ENCODE measurements around the gene ZBED4. TPM values are rescaled to one million over a fixed set of nuclear protein-coding genes. Genes with fewer than 3 reads are reported as not detected.

Gene ZBED4
- total RNA-seq, 1 experiment from 2014 or later, result 29.2 TPM

DNA sequence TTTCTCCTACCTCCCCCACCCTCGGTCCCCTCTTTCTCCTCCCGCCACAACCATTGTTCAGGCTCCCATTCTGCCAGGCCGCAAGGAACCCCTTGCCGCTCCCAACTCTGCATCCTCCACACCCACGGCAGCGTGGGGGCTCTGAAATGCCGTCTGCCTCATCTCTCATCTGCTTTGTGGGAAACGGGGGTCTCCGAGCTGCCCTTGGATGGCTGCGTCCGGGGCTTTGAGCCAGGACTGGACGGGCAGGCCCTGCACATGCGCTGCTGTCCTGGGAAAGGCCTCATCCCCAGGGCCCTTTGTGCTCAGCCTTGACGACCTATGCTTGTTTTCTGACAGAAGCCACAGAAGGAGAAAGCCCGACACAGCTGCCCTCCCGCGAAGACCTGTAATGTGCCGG is 73.3 kb downstream of the ZBED4 start:
- Mint-ChIP-seq H3K27me3 (ENCODE audit: low read depth) (peaks cover 12% of the 10 kb centered on the region), H3K4me3 (no peak overlapping the region)

More for the DNA sequence above, 73.3 kb downstream of the ZBED4 start:
- CTCF ChIA-PET, result interaction anchor here (1.4 kb wide), 1 partner anchor 103 kb away, joined by 6 read pairs; no protein-coding TSS in a partner anchor
- DNase-seq (ENCODE audit: low spot score) (no peak), ATAC-seq (no peak)
- Mint-ChIP-seq H3K27ac (peak overlapping the region; percentile 76), H3K9me3 (no peaks in the 10 kb centered on the region), H3K36me3 (peaks cover 6% of the 10 kb centered on the region; the same call in 1 of the 2 replicates), H3K4me1 (peaks cover 12% of the 10 kb centered on the region)
- TF ChIP-seq RORB (CRISPR knock-in tag; IDR thresholded peaks at IDR 0.05) (no peak), JAZF1 (CRISPR knock-in tag; IDR thresholded peaks at IDR 0.05) (no peak), AR (CRISPR knock-in tag; IDR thresholded peaks at IDR 0.05) (no peak), ZNF425 (CRISPR knock-in tag; conservative IDR thresholded peaks at IDR 0.05) (no peak), ATF6 (CRISPR knock-in tag; IDR thresholded peaks at IDR 0.05) (no peak), GTF2I (CRISPR knock-in tag; conservative IDR thresholded peaks at IDR 0.05) (no peak), NR1H2 (CRISPR knock-in tag; IDR thresholded peaks at IDR 0.05) (no peak)
- TF ChIP-seq, protein P1, sequence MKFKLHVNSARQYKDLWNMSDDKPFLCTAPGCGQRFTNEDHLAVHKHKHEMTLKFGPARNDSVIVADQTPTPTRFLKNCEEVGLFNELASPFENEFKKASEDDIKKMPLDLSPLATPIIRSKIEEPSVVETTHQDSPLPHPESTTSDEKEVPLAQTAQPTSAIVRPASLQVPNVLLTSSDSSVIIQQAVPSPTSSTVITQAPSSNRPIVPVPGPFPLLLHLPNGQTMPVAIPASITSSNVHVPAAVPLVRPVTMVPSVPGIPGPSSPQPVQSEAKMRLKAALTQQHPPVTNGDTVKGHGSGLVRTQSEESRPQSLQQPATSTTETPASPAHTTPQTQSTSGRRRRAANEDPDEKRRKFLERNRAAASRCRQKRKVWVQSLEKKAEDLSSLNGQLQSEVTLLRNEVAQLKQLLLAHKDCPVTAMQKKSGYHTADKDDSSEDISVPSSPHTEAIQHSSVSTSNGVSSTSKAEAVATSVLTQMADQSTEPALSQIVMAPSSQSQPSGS (CRISPR knock-in tag; IDR thresholded peaks at IDR 0.05; ENCODE audit: borderline replicate concordance, low read depth), result no peak
- POLR2A ChIA-PET, result no interaction called here
